HepG2 (cell line): Measurements from ENCODE around the gene CDX2. TPM values are rescaled to one million over a fixed set of nuclear protein-coding genes. Genes with fewer than 3 reads are reported as not detected.

Experiments used
- BHLHE40 ChIP-seq: IDR thresholded peaks from 2 replicates; pipeline ENCODE4 v1.6.1; 2011; ENCODE audit warnings: low read length, improper control_type of control experiment
- FLYWCH1 ChIP-seq: sonication (generic); formaldehyde crosslinking; IDR thresholded peaks from 2 replicates; pipeline ENCODE4 v1.8.1; 2023; ENCODE audit warnings: mild to moderate bottlenecking, missing genetic modification reagents
- FOXO4 ChIP-seq: sonication (generic); formaldehyde crosslinking; conservative IDR thresholded peaks from 2 replicates; pipeline ENCODE4 v1.8.1; 2023; ENCODE audit warnings: missing genetic modification reagents
- KLF11 ChIP-seq: IDR thresholded peaks from 2 replicates; pipeline ENCODE4 v1.6.1; 2016; ENCODE audit warnings: missing compliant biosample characterization
- PAWR ChIP-seq: sonication (generic); formaldehyde crosslinking; IDR thresholded peaks from 2 replicates; pipeline ENCODE4 v1.4.0; 2020; ENCODE audit warnings: missing genetic modification reagents, mild to moderate bottlenecking, borderline replicate concordance
- RBFOX2 ChIP-seq: fragments of 200-400 bp; formaldehyde crosslinking; IDR thresholded peaks from 2 replicates; pipeline ENCODE4 v1.6.1; 2017; ENCODE audit warnings: low read depth, mild to moderate bottlenecking, low read length
- RORA ChIP-seq: sonication (generic); formaldehyde crosslinking; IDR thresholded peaks from 2 replicates; pipeline ENCODE4 v1.5.0; 2020; ENCODE audit warnings: mild to moderate bottlenecking, missing genetic modification reagents, moderate library complexity
- SAP130 ChIP-seq: IDR thresholded peaks from 2 replicates; pipeline ENCODE4 v1.6.1; 2016; ENCODE audit warnings: low read depth
- SP4 ChIP-seq: sonication (generic); formaldehyde crosslinking; IDR thresholded peaks from 2 replicates; pipeline ENCODE4 v1.8.1; 2023; ENCODE audit warnings: mild to moderate bottlenecking, missing genetic modification reagents
- SSRP1 ChIP-seq: IDR thresholded peaks from 2 replicates; pipeline ENCODE4 v1.6.1; 2016; ENCODE audit warnings: control low read depth
- THAP8 ChIP-seq: sonication (generic); formaldehyde crosslinking; IDR thresholded peaks from 2 replicates; pipeline ENCODE4 v1.5.1; 2020; ENCODE audit warnings: missing genetic modification reagents, mild to moderate bottlenecking, borderline replicate concordance
- ZNF138 ChIP-seq: sonication (generic); formaldehyde crosslinking; IDR thresholded peaks from 2 replicates; pipeline ENCODE4 v1.5.0; 2020; ENCODE audit warnings: mild to moderate bottlenecking, low read depth, missing genetic modification reagents
- ZNF225 ChIP-seq: sonication (generic); formaldehyde crosslinking; IDR thresholded peaks from 2 replicates; pipeline ENCODE4 v1.4.0; 2020; ENCODE audit warnings: mild to moderate bottlenecking, missing genetic modification reagents
- ZNF33A ChIP-seq: sonication (generic); formaldehyde crosslinking; IDR thresholded peaks from 2 replicates; pipeline ENCODE4 v1.5.1; 2020; ENCODE audit warnings: missing genetic modification reagents, mild to moderate bottlenecking, moderate library complexity, borderline replicate concordance
- ZNF674 ChIP-seq: sonication (generic); formaldehyde crosslinking; IDR thresholded peaks from 2 replicates; pipeline ENCODE4 v1.5.0; 2020; ENCODE audit warnings: low read depth, mild to moderate bottlenecking, missing genetic modification reagents
- ZNF724P ChIP-seq: sonication (generic); formaldehyde crosslinking; IDR thresholded peaks from 2 replicates; pipeline ENCODE4 v1.8.0; 2022; ENCODE audit warnings: missing genetic modification reagents, borderline replicate concordance
- polyA plus RNA-seq, 8 experiments: library from polyadenylated mRNA; depleted of rRNA in 3 of 8; stranded (reverse) in 7 of 8; unstranded in 1 of 8; fragments of >200 nt; fragmentation: Illumina TruSeq in 4 of 8; extraction: Trizol in 4 of 8; gene quantifications; 2 replicates each; pipeline versions ENCODE4 v1.2.1 to v1.2.3, GENCODE V29; 2011 to 2016; ENCODE audit warnings: low read depth in 4 of 8, missing spikeins in 1 of 8, mixed read lengths in 1 of 8; ENCODE audit not compliant: insufficient read depth in 1 of 8
- total RNA-seq, 5 experiments: library from RNA; depleted of rRNA; stranded (reverse); fragments of >200 nt; fragmentation: Illumina TruSeq; extraction: Trizol; gene quantifications; 2 replicates each; pipeline ENCODE4 v1.2.3, GENCODE V29; 2016; ENCODE audit warnings: low read depth in 1 of 5
- TF ChIP-seq, protein P1 (sequence below): sonication (generic); formaldehyde crosslinking; IDR thresholded peaks from 2 replicates; pipeline ENCODE4 v1.4.0; 2020; ENCODE audit warnings: missing genetic modification reagents
- TF ChIP-seq, protein P2 (sequence below): IDR thresholded peaks from 2 replicates; pipeline ENCODE4 v1.6.1; 2016; ENCODE audit warnings: low read depth, missing genetic modification reagents, missing compliant biosample characterization
- TF ChIP-seq, protein P3 (sequence below): sonication (generic); formaldehyde crosslinking; IDR thresholded peaks from 2 replicates; pipeline ENCODE4 v1.4.0; 2020; ENCODE audit warnings: missing genetic modification reagents, borderline replicate concordance

CDX2 gene
- total and polyA plus RNA-seq, 2 of the 13 experiments (the other 11 are each of a cell fraction or from before 2014, with no cell fraction given): 0.04 TPM; not detected in 1

DNA sequence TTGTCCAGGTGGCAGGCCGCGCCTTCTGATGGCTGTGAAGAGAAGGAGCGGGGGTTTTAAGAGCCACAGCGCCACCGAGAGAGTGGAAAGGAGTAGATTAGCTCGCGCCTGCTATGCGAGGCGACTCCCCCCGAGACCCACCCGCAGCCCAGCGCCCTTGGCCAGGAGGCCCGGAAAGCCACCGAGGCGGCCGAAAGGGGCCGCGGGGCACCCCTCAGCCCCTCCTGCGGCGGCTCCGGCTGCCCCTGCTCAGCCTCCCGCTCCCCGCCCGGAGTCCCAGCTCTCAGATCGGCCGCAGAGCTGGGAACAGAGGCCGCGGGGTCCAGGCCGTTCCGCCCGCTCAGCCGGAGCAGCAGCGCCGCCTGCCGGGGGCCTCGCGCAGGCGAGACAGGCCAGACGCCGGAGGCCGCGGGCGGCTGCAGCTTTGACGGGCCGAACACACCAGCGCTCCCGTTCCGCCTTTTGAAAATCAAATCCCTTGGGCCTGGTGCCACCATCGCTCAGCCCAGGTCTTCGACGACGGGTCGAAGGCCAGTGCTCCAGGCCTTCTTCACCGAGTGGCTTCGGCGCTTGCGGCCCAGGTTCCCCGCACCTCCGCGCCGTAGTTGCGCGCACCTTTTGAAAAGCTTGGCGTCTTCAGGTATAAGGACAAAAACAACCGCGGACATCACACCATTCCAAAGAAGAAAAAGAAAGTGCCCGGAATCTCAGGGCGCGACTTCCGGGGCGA lies 15.3 kb downstream of the CDX2 start (continued):
- no peak for TF ChIP-seq THAP8 (CRISPR knock-in tag)
- no peak for TF ChIP-seq ZNF33A
- no peak for TF ChIP-seq ZNF138 (CRISPR knock-in tag)
- TF ChIP-seq, protein P1, sequence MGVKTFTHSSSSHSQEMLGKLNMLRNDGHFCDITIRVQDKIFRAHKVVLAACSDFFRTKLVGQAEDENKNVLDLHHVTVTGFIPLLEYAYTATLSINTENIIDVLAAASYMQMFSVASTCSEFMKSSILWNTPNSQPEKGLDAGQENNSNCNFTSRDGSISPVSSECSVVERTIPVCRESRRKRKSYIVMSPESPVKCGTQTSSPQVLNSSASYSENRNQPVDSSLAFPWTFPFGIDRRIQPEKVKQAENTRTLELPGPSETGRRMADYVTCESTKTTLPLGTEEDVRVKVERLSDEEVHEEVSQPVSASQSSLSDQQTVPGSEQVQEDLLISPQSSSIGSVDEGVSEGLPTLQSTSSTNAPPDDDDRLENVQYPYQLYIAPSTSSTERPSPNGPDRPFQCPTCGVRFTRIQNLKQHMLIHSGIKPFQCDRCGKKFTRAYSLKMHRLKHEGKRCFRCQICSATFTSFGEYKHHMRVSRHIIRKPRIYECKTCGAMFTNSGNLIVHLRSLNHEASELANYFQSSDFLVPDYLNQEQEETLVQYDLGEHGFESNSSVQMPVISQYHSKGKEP (CRISPR knock-in tag): no peak
- TF ChIP-seq KLF11 (CRISPR knock-in tag): no peak
- TF ChIP-seq SP4 (CRISPR knock-in tag): no peak; the same call in 1 of the 2 replicates
- no peak for TF ChIP-seq ZNF674 (CRISPR knock-in tag)
- TF ChIP-seq SAP130 (CRISPR knock-in tag): no peak
- no peak for TF ChIP-seq ZNF225 (CRISPR knock-in tag)
- TF ChIP-seq RORA (CRISPR knock-in tag): no peak
- no peak for TF ChIP-seq SSRP1 (CRISPR knock-in tag)
- TF ChIP-seq PAWR (CRISPR knock-in tag): no peak
- peak; percentile 38; the same call in 1 of the 2 replicates for TF ChIP-seq RBFOX2
- no peak for TF ChIP-seq ZNF724P
- TF ChIP-seq BHLHE40: no peak
- TF ChIP-seq, protein P2, sequence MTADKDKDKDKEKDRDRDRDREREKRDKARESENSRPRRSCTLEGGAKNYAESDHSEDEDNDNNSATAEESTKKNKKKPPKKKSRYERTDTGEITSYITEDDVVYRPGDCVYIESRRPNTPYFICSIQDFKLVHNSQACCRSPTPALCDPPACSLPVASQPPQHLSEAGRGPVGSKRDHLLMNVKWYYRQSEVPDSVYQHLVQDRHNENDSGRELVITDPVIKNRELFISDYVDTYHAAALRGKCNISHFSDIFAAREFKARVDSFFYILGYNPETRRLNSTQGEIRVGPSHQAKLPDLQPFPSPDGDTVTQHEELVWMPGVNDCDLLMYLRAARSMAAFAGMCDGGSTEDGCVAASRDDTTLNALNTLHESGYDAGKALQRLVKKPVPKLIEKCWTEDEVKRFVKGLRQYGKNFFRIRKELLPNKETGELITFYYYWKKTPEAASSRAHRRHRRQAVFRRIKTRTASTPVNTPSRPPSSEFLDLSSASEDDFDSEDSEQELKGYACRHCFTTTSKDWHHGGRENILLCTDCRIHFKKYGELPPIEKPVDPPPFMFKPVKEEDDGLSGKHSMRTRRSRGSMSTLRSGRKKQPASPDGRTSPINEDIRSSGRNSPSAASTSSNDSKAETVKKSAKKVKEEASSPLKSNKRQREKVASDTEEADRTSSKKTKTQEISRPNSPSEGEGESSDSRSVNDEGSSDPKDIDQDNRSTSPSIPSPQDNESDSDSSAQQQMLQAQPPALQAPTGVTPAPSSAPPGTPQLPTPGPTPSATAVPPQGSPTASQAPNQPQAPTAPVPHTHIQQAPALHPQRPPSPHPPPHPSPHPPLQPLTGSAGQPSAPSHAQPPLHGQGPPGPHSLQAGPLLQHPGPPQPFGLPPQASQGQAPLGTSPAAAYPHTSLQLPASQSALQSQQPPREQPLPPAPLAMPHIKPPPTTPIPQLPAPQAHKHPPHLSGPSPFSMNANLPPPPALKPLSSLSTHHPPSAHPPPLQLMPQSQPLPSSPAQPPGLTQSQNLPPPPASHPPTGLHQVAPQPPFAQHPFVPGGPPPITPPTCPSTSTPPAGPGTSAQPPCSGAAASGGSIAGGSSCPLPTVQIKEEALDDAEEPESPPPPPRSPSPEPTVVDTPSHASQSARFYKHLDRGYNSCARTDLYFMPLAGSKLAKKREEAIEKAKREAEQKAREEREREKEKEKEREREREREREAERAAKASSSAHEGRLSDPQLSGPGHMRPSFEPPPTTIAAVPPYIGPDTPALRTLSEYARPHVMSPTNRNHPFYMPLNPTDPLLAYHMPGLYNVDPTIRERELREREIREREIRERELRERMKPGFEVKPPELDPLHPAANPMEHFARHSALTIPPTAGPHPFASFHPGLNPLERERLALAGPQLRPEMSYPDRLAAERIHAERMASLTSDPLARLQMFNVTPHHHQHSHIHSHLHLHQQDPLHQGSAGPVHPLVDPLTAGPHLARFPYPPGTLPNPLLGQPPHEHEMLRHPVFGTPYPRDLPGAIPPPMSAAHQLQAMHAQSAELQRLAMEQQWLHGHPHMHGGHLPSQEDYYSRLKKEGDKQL: no peak
- no peak for TF ChIP-seq FOXO4
- TF ChIP-seq FLYWCH1 (CRISPR knock-in tag): no peak
- TF ChIP-seq, protein P3, sequence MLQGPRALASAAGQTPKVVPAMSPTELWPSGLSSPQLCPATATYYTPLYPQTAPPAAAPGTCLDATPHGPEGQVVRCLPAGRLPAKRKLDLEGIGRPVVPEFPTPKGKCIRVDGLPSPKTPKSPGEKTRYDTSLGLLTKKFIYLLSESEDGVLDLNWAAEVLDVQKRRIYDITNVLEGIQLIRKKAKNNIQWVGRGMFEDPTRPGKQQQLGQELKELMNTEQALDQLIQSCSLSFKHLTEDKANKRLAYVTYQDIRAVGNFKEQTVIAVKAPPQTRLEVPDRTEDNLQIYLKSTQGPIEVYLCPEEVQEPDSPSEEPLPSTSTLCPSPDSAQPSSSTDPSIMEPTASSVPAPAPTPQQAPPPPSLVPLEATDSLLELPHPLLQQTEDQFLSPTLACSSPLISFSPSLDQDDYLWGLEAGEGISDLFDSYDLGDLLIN (CRISPR knock-in tag): no peak
